ENCODE data around the gene RPS29. TPM values are rescaled to one million over a fixed set of nuclear protein-coding genes. Genes with fewer than 3 reads are reported as not detected.

The RPS29 gene
- total and polyA plus RNA-seq, 8 donors = 1,178 to 2,162 (median 1,898) TPM

DNA sequence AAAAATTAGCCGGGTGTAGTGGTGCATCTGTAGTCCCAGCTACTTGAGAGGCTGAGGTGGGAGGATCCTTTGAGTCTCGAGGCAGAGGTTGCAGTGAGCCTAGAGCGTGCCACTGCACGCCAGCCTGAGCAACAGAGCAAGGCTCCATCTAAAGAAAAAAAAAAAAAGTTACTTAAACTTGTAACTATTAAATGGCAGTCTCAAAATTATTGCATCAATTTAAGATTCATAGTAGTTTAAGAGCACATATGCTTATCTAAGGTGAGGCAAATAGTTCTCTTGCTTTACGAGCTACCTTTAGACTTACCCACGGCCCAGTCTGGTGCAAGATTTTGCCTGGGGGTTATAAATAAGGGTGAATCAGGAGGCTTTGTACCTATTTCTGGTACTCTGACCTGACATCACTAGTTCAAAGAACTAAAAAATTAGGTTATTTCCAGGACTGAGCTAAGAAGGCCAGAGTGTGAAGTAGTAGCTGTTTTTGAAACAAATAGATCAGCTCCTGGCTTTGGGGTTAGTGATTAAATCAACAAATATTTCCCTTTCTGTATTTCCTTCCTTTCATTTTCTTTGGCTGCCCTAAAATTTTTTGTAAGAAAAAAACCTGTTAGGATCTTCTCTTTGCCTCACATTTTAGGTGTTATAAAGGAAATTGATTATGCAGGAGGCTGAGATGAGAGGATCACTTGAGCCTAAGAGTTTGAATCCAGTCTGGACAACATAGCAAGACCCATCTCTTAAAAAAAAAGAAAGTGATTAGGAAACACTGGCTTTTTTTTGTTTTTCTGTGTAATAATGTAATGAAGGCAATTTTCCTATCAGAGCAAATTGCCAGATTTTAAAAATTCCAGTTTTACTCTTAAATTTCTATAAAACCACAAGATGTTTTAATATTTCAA is 38.0 kb upstream of the RPS29 start:
- no peaks in the 10 kb centered on the region for H3K27me3 ChIP-seq
- TF ChIP-seq, protein P1, sequence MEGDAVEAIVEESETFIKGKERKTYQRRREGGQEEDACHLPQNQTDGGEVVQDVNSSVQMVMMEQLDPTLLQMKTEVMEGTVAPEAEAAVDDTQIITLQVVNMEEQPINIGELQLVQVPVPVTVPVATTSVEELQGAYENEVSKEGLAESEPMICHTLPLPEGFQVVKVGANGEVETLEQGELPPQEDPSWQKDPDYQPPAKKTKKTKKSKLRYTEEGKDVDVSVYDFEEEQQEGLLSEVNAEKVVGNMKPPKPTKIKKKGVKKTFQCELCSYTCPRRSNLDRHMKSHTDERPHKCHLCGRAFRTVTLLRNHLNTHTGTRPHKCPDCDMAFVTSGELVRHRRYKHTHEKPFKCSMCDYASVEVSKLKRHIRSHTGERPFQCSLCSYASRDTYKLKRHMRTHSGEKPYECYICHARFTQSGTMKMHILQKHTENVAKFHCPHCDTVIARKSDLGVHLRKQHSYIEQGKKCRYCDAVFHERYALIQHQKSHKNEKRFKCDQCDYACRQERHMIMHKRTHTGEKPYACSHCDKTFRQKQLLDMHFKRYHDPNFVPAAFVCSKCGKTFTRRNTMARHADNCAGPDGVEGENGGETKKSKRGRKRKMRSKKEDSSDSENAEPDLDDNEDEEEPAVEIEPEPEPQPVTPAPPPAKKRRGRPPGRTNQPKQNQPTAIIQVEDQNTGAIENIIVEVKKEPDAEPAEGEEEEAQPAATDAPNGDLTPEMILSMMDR (IDR thresholded peaks at IDR 0.05) = no peak
- no peak for ATAC-seq
- H3K27ac ChIP-seq = no peak overlapping the region
- H3K4me1 ChIP-seq = peaks cover 25 to 45% of the 10 kb centered on the region in 2 donors
- H3K9me3 ChIP-seq = no peaks in the 10 kb centered on the region
- H3K4me3 ChIP-seq = peak overlapping the region in 1 of 2 donors; percentile 95
- peaks cover 0 to 7% of the 10 kb centered on the region in 2 donors for H3K36me3 ChIP-seq
- no peak for DNase-seq
- intact Hi-C loops (cut with DNase I) = no loop called here

DNA sequence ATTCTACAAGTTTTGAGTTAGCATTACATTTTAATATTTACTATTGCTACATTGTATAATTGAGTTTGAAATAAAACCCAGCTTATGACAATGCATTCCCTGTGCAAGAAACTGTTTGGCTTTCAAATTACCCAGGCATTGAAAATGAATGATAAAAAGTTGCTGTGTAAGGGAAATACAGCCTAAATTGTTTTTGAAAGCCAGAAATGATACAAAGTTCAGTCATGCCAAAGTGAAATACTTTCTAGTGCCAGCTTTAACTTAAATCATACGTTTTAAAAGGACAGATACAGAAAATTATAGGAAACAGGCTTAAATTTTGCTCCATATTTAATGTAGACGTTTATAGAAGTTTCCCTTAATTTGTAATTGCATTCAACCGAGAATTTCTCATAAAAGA is 37.2 kb upstream of the RPS29 start:
- DNase-seq = no peak
- peak overlapping the region in 1 of 2 donors; percentile 95 for H3K4me3 ChIP-seq
- no peak for ATAC-seq
- H3K9me3 ChIP-seq = no peaks in the 10 kb centered on the region
- peaks cover 27 to 53% of the 10 kb centered on the region in 2 donors for H3K4me1 ChIP-seq
- peaks cover 0 to 13% of the 10 kb centered on the region in 2 donors for H3K36me3 ChIP-seq
- no peak overlapping the region for H3K27ac ChIP-seq
- no peaks in the 10 kb centered on the region for H3K27me3 ChIP-seq
- TF ChIP-seq, protein P1 (IDR thresholded peaks at IDR 0.05) = no peak
- intact Hi-C loops (cut with DNase I) = no loop called here

DNA sequence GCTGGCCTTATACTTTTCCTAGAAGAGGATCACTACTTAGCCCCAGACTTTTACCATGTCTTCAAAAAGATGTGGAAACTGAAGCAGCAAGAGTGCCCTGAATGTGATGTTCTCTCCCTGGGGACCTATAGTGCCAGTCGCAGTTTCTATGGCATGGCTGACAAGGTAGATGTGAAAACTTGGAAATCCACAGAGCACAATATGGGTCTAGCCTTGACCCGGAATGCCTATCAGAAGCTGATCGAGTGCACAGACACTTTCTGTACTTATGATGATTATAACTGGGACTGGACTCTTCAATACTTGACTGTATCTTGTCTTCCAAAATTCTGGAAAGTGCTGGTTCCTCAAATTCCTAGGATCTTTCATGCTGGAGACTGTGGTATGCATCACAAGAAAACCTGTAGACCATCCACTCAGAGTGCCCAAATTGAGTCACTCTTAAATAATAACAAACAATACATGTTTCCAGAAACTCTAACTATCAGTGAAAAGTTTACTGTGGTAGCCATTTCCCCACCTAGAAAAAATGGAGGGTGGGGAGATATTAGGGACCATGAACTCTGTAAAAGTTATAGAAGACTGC is 35.9 kb upstream of the RPS29 start:
- DNase-seq (no peak), ATAC-seq (no peak)
- H3K36me3 ChIP-seq = peaks cover 0 to 26% of the 10 kb centered on the region in 2 donors
- H3K9me3 ChIP-seq = no peaks in the 10 kb centered on the region
- TF ChIP-seq, protein P1 (IDR thresholded peaks at IDR 0.05) = no peak
- H3K27me3 ChIP-seq = no peaks in the 10 kb centered on the region
- H3K27ac ChIP-seq = no peak overlapping the region
- H3K4me1 ChIP-seq = peaks cover 27 to 61% of the 10 kb centered on the region in 2 donors
- H3K4me3 ChIP-seq = peak overlapping the region; percentile 95 to 99
- intact Hi-C loops (cut with DNase I) = no loop called here

DNA sequence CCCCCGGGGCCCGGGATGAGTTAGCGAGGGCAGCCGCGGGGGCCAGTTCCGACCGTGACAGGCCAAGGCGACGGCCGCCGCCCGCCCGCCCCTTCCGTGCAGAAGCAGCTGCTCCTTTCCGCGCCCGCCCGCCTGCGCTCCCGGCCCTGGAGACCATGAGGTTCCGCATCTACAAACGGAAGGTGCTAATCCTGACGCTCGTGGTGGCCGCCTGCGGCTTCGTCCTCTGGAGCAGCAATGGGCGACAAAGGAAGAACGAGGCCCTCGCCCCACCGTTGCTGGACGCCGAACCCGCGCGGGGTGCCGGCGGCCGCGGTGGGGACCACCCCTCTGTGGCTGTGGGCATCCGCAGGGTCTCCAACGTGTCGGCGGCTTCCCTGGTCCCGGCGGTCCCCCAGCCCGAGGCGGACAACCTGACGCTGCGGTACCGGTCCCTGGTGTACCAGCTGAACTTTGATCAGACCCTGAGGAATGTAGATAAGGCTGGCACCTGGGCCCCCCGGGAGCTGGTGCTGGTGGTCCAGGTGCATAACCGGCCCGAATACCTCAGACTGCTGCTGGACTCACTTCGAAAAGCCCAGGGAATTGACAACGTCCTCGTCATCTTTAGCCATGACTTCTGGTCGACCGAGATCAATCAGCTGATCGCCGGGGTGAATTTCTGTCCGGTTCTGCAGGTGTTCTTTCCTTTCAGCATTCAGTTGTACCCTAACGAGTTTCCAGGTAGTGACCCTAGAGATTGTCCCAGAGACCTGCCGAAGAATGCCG is 35.1 kb upstream of the RPS29 start:
- Histone ChIP-seq H3K4me1 (peaks cover 27 to 61% of the 10 kb centered on the region in 2 donors), H3K4me3 (peak overlapping the region; percentile 95 to 99), H3K9me3 (no peaks in the 10 kb centered on the region), H3K27me3 (no peaks in the 10 kb centered on the region), H3K27ac (peak overlapping the region; percentile 95 to 98), H3K36me3 (peaks cover 0 to 32% of the 10 kb centered on the region in 2 donors)
- intact Hi-C loops (cut with DNase I) = no loop called here
- TF ChIP-seq, protein P1 (IDR thresholded peaks at IDR 0.05) = no peak
- DNase-seq = peak in 3 of 4 donors; percentile 42 to 97 (median 83)
- peak; percentile 72 for ATAC-seq

All from left lung (tissue), 10 donors.